BJ (cell line): ENCODE results near the gene RAB27A. TPM values are rescaled to one million over a fixed set of nuclear protein-coding genes. Genes with fewer than 3 reads are reported as not detected.

ENCODE experiments used
- CTCF ChIA-PET: fragments of 350-600 bp; formaldehyde crosslinking; extraction: SDS; loops from one replicate; lab custom pipeline; 2021; ENCODE audit warnings: antibody characterized with exemption, inconsistent platforms; lab: Yijun Ruan, JAX
- POLR2A ChIA-PET: fragments of 300-600 bp; sonication (Branson Sonifier 250); formaldehyde crosslinking; extraction: SDS; loops from one replicate; lab custom pipeline; 2021; ENCODE audit warnings: antibody characterized with exemption; lab: Charles Lee
- DNase-seq: peaks from one replicate; pipeline ENCODE4 v3.0.0-alpha.2; 2011; ENCODE audit warnings: low read depth
- H3K27me3 ChIP-seq: 2 replicates; pipeline ENCODE4 v1.6.0; 2011; ENCODE audit warnings: low read length; ENCODE audit not compliant: control insufficient read depth, insufficient read depth
- H3K36me3 ChIP-seq: 2 replicates; pipeline ENCODE4 v1.5.1; 2011; ENCODE audit warnings: low read length; ENCODE audit not compliant: control insufficient read depth, insufficient read depth
- H3K4me3 ChIP-seq: 2 replicates; pipeline ENCODE4 v1.5.1; 2011; ENCODE audit warnings: low read depth, mild to moderate bottlenecking, control low read depth, low read length
- polyA plus RNA-seq: library from polyadenylated mRNA; depleted of rRNA; stranded (reverse); fragments of >200 nt; gene quantifications from 2 replicates; pipeline ENCODE4 v1.2.3, GENCODE V29; 2011
- TF ChIP-seq, protein P1 (sequence below): IDR thresholded peaks from 2 replicates; pipeline ENCODE4 v1.5.1; 2011; ENCODE audit warnings: low read depth, mild to moderate bottlenecking, control low read depth, inconsistent platforms, low read length, moderate library complexity; ENCODE audit not compliant: insufficient read depth

The RAB27A gene
- polyA plus RNA-seq, 1 experiment, result 12.1 TPM

DNA sequence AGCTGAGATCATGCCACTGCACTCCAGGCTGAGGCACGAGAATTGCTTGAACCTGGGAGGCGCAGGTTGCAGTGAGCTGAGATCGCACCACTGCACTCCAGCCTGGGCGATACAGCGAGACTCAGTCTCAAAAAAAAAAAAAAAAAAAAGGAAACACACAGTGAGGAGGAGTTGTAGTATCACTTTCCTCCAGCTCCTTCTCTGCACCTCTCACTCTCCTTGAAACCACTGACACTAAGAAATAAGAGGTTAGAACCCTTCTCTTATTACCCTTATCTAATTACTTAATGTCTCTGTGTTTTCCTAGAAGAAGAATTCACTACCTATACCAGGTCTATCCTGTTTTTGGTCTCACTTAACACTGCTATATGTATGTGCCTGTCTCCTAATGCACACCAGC lies 31.7 kb downstream of the RAB27A start:
- Histone ChIP-seq H3K36me3 (no peaks in the 10 kb centered on the region), H3K4me3 (no peak overlapping the region), H3K27me3 (no peaks in the 10 kb centered on the region)
- no peak for DNase-seq
- ChIA-PET CTCF (no interaction called here), POLR2A (no interaction called here)
- TF ChIP-seq, protein P1, sequence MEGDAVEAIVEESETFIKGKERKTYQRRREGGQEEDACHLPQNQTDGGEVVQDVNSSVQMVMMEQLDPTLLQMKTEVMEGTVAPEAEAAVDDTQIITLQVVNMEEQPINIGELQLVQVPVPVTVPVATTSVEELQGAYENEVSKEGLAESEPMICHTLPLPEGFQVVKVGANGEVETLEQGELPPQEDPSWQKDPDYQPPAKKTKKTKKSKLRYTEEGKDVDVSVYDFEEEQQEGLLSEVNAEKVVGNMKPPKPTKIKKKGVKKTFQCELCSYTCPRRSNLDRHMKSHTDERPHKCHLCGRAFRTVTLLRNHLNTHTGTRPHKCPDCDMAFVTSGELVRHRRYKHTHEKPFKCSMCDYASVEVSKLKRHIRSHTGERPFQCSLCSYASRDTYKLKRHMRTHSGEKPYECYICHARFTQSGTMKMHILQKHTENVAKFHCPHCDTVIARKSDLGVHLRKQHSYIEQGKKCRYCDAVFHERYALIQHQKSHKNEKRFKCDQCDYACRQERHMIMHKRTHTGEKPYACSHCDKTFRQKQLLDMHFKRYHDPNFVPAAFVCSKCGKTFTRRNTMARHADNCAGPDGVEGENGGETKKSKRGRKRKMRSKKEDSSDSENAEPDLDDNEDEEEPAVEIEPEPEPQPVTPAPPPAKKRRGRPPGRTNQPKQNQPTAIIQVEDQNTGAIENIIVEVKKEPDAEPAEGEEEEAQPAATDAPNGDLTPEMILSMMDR, result no peak

DNA sequence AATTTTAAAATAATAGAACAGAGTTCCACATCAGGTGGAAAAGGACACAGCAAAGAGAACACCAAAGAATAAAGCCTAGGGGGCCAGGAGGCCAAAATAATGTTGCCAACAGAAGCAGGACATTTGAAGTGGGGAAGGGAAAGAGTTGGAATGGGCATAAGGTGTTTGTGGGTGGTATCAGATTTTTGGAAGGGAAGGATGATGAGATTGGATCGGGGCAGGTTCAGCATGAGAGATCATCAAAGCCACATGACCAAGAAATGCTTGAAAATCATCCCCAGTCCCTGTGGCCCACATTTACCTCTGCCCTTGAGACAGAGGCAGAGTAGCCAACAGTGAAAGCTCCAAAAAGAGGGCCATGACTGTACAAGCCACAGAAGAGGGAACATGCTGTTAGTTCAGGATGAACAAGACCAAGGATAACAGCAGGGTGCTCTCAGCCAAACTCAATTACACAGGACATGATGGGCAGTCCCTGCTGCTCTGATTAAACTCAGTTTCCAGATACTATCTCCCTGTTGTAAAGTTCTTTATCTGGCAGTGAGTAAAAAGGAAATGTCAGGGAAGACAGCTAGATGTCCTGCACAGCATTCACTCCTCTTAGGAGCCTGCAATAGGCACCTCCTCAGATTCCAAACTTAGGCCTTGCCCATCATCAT lies 32.5 kb downstream of the RAB27A start:
- CTCF ChIA-PET, result no interaction called here

DNA sequence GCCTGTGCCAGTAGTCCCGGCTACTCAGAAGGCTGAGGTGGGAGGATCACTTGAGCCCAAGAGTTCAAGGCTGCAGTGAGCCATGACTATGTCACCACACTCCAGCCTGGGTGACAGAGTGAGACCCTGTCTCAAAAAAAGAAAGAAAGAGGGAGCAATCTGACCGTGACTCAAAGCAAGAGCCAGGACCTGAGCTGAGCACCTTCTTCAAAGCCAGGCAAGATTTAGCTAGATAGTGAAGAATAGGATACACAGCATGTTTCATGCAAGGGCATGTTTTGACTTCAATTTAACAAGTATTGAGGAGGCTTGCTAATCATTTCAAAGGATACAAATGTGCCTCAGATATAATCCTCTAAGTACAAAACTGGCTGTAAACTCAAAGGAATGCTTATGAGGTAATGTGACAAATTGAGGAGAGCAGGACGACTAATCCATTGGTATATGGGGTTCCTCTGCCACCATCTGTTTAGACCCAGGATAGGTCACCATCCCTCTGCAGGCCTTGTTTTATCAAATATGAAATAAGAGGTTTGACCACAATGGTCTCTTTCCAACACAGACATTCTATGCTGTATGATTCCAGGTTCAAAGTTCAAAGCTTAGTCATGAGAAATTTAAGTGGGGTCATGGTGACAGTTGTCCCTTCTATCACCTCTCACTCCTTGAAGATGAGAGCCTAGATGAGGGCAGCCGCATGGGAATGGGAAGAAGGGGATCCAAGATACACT lies 33.2 kb downstream of the RAB27A start:
- Histone ChIP-seq H3K27me3 (no peaks in the 10 kb centered on the region), H3K36me3 (no peaks in the 10 kb centered on the region), H3K4me3 (no peak overlapping the region)
- no peak for DNase-seq
- CTCF ChIA-PET, result no interaction called here
- TF ChIP-seq, protein P1, result no peak
- POLR2A ChIA-PET, result no interaction called here

More for the DNA sequence above, 32.5 kb downstream of the RAB27A start:
- TF ChIP-seq, protein P1, result no peak
- Histone ChIP-seq H3K4me3 (no peak overlapping the region), H3K27me3 (no peaks in the 10 kb centered on the region), H3K36me3 (no peaks in the 10 kb centered on the region)
- POLR2A ChIA-PET, result no interaction called here
- no peak for DNase-seq

DNA sequence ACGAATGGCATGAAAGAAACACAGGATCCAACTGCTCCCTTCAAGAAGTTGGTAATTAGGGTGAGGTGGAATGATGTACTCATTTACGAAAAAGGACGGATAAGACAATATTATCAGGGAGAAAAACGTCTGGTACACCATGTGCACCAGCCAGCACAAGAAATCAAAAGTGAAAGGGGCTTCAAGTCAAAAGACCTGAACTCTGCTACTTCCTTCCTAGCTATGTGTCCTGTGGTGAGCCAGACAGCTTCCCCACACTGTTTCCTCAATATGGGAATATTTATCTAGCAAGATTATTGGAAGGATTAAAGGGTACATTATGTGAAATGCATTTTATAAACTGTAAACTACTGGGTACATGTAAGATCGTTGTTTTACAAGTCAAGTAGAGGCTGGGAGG lies 33.9 kb downstream of the RAB27A start:
- ChIA-PET POLR2A (no interaction called here), CTCF (no interaction called here)
- no peak for DNase-seq
- H3K4me3 ChIP-seq, result no peak overlapping the region
- H3K36me3 ChIP-seq, result no peaks in the 10 kb centered on the region
- TF ChIP-seq, protein P1, result no peak
- no peaks in the 10 kb centered on the region for H3K27me3 ChIP-seq

DNA sequence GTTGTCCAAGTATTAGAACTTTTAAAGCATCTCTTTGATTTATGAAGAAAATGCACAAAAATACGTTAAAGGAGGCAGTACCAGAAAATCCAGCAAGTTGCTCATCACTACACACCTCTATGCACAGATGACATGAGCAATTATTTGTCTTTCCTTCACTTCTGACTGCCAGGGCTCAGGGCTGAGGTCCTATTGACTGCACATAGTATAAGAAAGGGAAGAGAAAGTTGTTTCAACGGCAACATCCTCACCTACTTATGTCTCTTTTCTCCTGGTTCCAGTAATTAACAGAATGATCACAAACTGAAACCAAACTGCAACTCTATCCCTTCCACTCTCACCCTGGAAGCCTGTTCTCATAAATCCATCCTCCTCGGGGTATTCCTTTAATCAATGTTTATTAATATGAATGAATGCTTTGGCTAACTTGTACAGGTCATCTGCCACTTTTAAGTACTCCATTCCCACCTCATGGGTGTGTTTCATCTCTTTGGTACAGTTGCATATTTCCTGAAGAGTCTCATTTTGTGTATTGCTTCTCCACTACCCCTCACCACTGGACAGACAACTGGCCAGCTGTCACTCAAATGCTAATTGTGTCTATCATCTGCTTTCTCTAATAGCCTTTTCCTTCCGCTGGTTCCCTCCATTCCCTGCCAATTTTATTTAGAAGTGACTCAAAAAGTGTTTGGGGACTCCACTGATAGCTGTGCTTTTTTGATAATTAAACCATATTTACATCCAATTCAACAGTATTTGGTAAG lies 34.5 kb downstream of the RAB27A start:
- DNase-seq, result no peak
- H3K27me3 ChIP-seq, result no peaks in the 10 kb centered on the region
- H3K36me3 ChIP-seq, result no peaks in the 10 kb centered on the region
- TF ChIP-seq, protein P1, result no peak
- no peak overlapping the region for H3K4me3 ChIP-seq
- CTCF ChIA-PET, result no interaction called here
- POLR2A ChIA-PET, result no interaction called here
